A549 (cell line): ENCODE data around the gene PPIAL4G. TPM values are rescaled to one million over a fixed set of nuclear protein-coding genes. Genes with fewer than 3 reads are reported as not detected.
"Not testable (repeated sequence)": the region's sequence is repeated elsewhere in the genome, so short reads cannot be mapped to it uniquely, and the experiment has no call there.

Experiments
- ATAC-seq, 2 experiments: fragments of 200-7000 bp in 1 of 2; fragments of >200 bp in 1 of 2; cut with Nextera tagmentation in 1 of 2; cut with Tn5 transposase in 1 of 2; 3 replicates each; pipeline versions ENCODE4 v1.8.0 to v1.9.1; 2018 to 2020; ENCODE audit warnings: mild to moderate bottlenecking in 1 of 2, moderate library complexity in 1 of 2
- CTCF ChIA-PET: fragments of 300-600 bp; sonication (Branson Sonifier 250); formaldehyde crosslinking; extraction: SDS; loops from one replicate; lab custom pipeline; 2021; ENCODE audit warnings: antibody characterized with exemption, inconsistent platforms; lab: Yijun Ruan, JAX
- POLR2A ChIA-PET: fragments of 350-600 bp; formaldehyde crosslinking; extraction: SDS; loops from one replicate; lab custom pipeline; 2021; ENCODE audit warnings: antibody characterized with exemption, inconsistent platforms; lab: Yijun Ruan, JAX
- DNase-seq, 2 experiments: peaks; one replicate each; pipeline versions ENCODE4 v3.0.0 to v3.0.0-alpha.2; 2011 to 2016; ENCODE audit warnings: low read depth in 1 of 2, low spot score in 1 of 2
- FAIRE-seq: peaks from 2 replicates; lab custom pipeline; 2011; peaks lifted over from hg19 to GRCh38; lab: Jason Lieb, UNC
- H3K27ac ChIP-seq, 2 experiments: fragments of >200 bp; sonication (Bioruptor Twin); formaldehyde crosslinking; 3 replicates each; pipeline ENCODE4 v1.5.1; 2016 to 2017
- H3K4me1 ChIP-seq: fragments of >200 bp; sonication (Bioruptor Twin); formaldehyde crosslinking; 3 replicates; pipeline ENCODE4 v1.6.1; 2016
- H3K4me2 ChIP-seq: fragments of >200 bp; sonication (Bioruptor Twin); formaldehyde crosslinking; 3 replicates; pipeline ENCODE4 v1.6.1; 2016
- H3K4me3 ChIP-seq: fragments of >200 bp; sonication (Bioruptor Twin); formaldehyde crosslinking; 3 replicates; pipeline ENCODE4 v1.5.1; 2016
- H3K9me3 ChIP-seq: fragments of >200 bp; sonication (Bioruptor Twin); formaldehyde crosslinking; 3 replicates; pipeline ENCODE4 v1.6.1; 2016
- BHLHE40 ChIP-seq: IDR thresholded peaks from 2 replicates; pipeline ENCODE4 v1.6.1; 2012; ENCODE audit warnings: low read depth, low read length, inconsistent platforms
- CBX8 ChIP-seq: fragments of 200-600 bp; sonication (generic); IDR thresholded peaks from 2 replicates; pipeline ENCODE4 v1.6.1; 2016
- CEBPB ChIP-seq, 2 experiments: fragments of >200 bp in 1 of 2; sonication (Bioruptor Twin) in 1 of 2; formaldehyde crosslinking in 1 of 2; IDR thresholded peaks; 2 replicates each; pipeline ENCODE4 v1.6.1; 2012 to 2016
- CTCF ChIP-seq: fragments of >200 bp; sonication (Bioruptor Twin); formaldehyde crosslinking; IDR thresholded peaks from 3 replicates; pipeline ENCODE4 v1.5.1; 2016
- EHMT2 ChIP-seq: fragments of 200-600 bp; sonication (generic); IDR thresholded peaks from 2 replicates; pipeline ENCODE4 v1.6.1; 2016; ENCODE audit warnings: antibody characterized with exemption, low read depth, mild to moderate bottlenecking, moderate library complexity
- ELK1 ChIP-seq: fragments of 150-350 bp; IDR thresholded peaks from 2 replicates; pipeline ENCODE4 v1.6.1; 2014; ENCODE audit warnings: low read depth, mild to moderate bottlenecking, low read length
- ESRRA ChIP-seq: fragments of 150-350 bp; IDR thresholded peaks from 2 replicates; pipeline ENCODE4 v1.6.1; 2014; ENCODE audit warnings: mild to moderate bottlenecking, low read length, borderline replicate concordance
- FOSB ChIP-seq: fragments of 250-450 bp; sonication (Bioruptor Pico); IDR thresholded peaks from 2 replicates; pipeline ENCODE4 v1.5.0; 2020; ENCODE audit warnings: mild to moderate bottlenecking, moderate library complexity
- FOSL2 ChIP-seq, 2 experiments: fragments of 450-650 bp in 1 of 2; fragments of >200 bp in 1 of 2; sonication (Bioruptor Twin) in 1 of 2; formaldehyde crosslinking; IDR thresholded peaks; 2 replicates each; pipeline versions ENCODE4 v1.5.0 to v1.6.1; 2016 to 2020; ENCODE audit warnings: mild to moderate bottlenecking in 1 of 2, moderate library complexity in 1 of 2
- FOXS1 ChIP-seq: fragments of 250-450 bp; sonication (Bioruptor Pico); IDR thresholded peaks from 2 replicates; pipeline ENCODE4 v1.5.0; 2020; ENCODE audit warnings: mild to moderate bottlenecking, moderate library complexity
- HOXB13 ChIP-seq: fragments of 250-450 bp; sonication (Bioruptor Pico); IDR thresholded peaks from 2 replicates; pipeline ENCODE4 v1.5.0; 2020; ENCODE audit warnings: low read depth, mild to moderate bottlenecking, moderate library complexity
- HOXB5 ChIP-seq: fragments of 250-450 bp; sonication (Bioruptor Pico); IDR thresholded peaks from 2 replicates; pipeline ENCODE4 v1.5.0; 2020; ENCODE audit warnings: mild to moderate bottlenecking, moderate library complexity
- JUN ChIP-seq, 2 experiments: fragments of >200 bp; sonication (Bioruptor Twin); formaldehyde crosslinking; IDR thresholded peaks; 2 replicates in 1 of 2; 3 replicates in 1 of 2; pipeline ENCODE4 v1.6.1; 2016 to 2017
- KDM1A ChIP-seq: fragments of 200-600 bp; sonication (generic); IDR thresholded peaks from 2 replicates; pipeline ENCODE4 v1.6.1; 2016; ENCODE audit warnings: low read depth, mild to moderate bottlenecking
- MAFK ChIP-seq: fragments of 450-650 bp; IDR thresholded peaks from 2 replicates; pipeline ENCODE4 v1.6.1; 2014; ENCODE audit not compliant: partially characterized antibody
- MAZ ChIP-seq: fragments of 150-350 bp; IDR thresholded peaks from 2 replicates; pipeline ENCODE4 v1.6.1; 2014; ENCODE audit warnings: antibody characterized with exemption, low read depth, low read length, borderline replicate concordance
- POLR2A ChIP-seq: IDR thresholded peaks from 2 replicates; pipeline ENCODE4 v1.6.1; 2012; ENCODE audit warnings: mild to moderate bottlenecking, low read length
- POLR2AphosphoS2 ChIP-seq: conservative IDR thresholded peaks from 2 replicates; pipeline ENCODE4 v1.6.1; 2012; ENCODE audit warnings: low read length, improper control_type of control experiment, inconsistent platforms
- RAD21 ChIP-seq, 2 experiments: fragments of >200 bp in 1 of 2; sonication (Bioruptor Twin) in 1 of 2; formaldehyde crosslinking in 1 of 2; IDR thresholded peaks in 1 of 2; conservative IDR thresholded peaks in 1 of 2; 2 replicates in 1 of 2; 3 replicates in 1 of 2; pipeline ENCODE4 v1.6.1; 2012 to 2018; ENCODE audit warnings: inconsistent platforms in 1 of 2
- RARB ChIP-seq: fragments of 250-450 bp; sonication (Bioruptor Pico); IDR thresholded peaks from 2 replicates; pipeline ENCODE4 v1.8.0; 2021; ENCODE audit warnings: mild to moderate bottlenecking, moderate library complexity
- RNF2 ChIP-seq: fragments of 200-600 bp; sonication (generic); IDR thresholded peaks from 2 replicates; pipeline ENCODE4 v1.6.1; 2016; ENCODE audit warnings: low read depth, mild to moderate bottlenecking, antibody characterized with exemption, moderate library complexity, borderline replicate concordance
- ZNF302 ChIP-seq: fragments of 250-450 bp; sonication (Bioruptor Pico); IDR thresholded peaks from 2 replicates; pipeline ENCODE4 v1.9.0; 2021; ENCODE audit warnings: inconsistent platforms, mild to moderate bottlenecking, moderate library complexity
- ZSCAN20 ChIP-seq: fragments of 250-450 bp; sonication (Bioruptor Pico); IDR thresholded peaks from 2 replicates; pipeline ENCODE4 v1.8.0; 2022; ENCODE audit warnings: mild to moderate bottlenecking, moderate library complexity
- WGBS: methylation state at CpG from one replicate; pipeline ENCODE4 v1.1.6; 2017; ENCODE audit errors: missing lambda C conversion rate; 5-methylcytosine and 5-hydroxymethylcytosine counted together
- polyA plus RNA-seq, 4 experiments: library from polyadenylated mRNA; depleted of rRNA in 3 of 4; stranded (reverse); fragments of >200 nt; fragmentation: RNase III in 1 of 4; extraction: RNeasy Plus Mini Kit Qiagen cat#74134 plus additional on column Dnase treatment in 1 of 4; gene quantifications; 2 replicates in 3 of 4; 3 replicates in 1 of 4; pipeline ENCODE4 v1.2.3, GENCODE V29; 2011 to 2017
- TF ChIP-seq, protein P1 (sequence below): IDR thresholded peaks from 2 replicates; pipeline ENCODE4 v1.6.1; 2012; ENCODE audit warnings: low read depth, borderline replicate concordance

PPIAL4G gene
- polyA plus RNA-seq, 2 of the 4 experiments (the other 2 are of a cell fraction) = not detected

GRCh38 chr1:148439654-148440325, 43.3 kb downstream of the PPIAL4G start:
- CTCF ChIA-PET = interaction anchor here (0.6 kb wide), 1 partner anchor 47 kb away, joined by 3 read pairs; no protein-coding TSS in a partner anchor
- WGBS = 88% methylated on average over 5 of the region's 5 CpGs
- H3K4me3 ChIP-seq, H3K4me2 ChIP-seq, H3K27ac ChIP-seq, FAIRE-seq, POLR2A ChIA-PET, ATAC-seq, DNase-seq, H3K9me3 ChIP-seq, H3K4me1 ChIP-seq: not testable (repeated sequence)

DNA sequence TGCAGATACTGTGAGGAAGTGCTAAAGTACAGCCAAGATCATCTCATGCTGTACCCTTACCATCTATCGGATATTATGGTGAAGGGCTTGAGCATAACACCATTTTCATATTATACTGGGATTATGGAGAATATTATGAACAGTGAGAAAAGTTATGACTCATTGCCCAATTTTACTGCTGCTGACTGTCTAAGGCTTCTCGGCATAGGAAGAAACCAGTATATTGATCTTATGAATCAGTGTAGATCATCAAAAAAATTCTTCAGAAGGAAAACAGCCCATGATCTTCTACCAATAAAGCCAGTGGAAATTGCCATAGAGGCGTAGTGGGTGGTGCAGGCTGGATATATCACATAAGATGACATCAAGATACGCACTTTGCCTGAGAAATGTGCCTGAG, 47.7 kb downstream of the PPIAL4G start:
- Histone ChIP-seq H3K27ac (no peak overlapping the region), H3K9me3 (no peaks in the 10 kb centered on the region), H3K4me3 (no peak overlapping the region), H3K4me1 (no peaks in the 10 kb centered on the region), H3K4me2 (no peak overlapping the region)
- POLR2A ChIA-PET = no interaction called here
- 84% methylated on average over 4 of the region's 4 CpGs for WGBS
- TF ChIP-seq HOXB5 (no peak), HOXB13 (CRISPR knock-in tag) (no peak), RNF2 (no peak), RARB (no peak), ESRRA (no peak), JUN (IDR thresholded peaks at IDR 0.05) (no peak), CBX8 (no peak), ELK1 (no peak), EHMT2 (no peak), CEBPB (IDR thresholded peaks at IDR 0.05) (no peak), POLR2AphosphoS2 (no peak), ZSCAN20 (CRISPR knock-in tag) (no peak), KDM1A (no peak), MAZ (no peak), RAD21 (conservative IDR thresholded peaks at IDR 0.05 in 1 of 2, IDR thresholded peaks at IDR 0.05 in 1 of 2) (no peak), BHLHE40 (no peak), FOSL2 (IDR thresholded peaks at IDR 0.05) (no peak), FOSL2 (CRISPR knock-in tag; IDR thresholded peaks at IDR 0.05) (no peak), ZNF302 (CRISPR knock-in tag) (no peak)
- TF ChIP-seq, protein P1, sequence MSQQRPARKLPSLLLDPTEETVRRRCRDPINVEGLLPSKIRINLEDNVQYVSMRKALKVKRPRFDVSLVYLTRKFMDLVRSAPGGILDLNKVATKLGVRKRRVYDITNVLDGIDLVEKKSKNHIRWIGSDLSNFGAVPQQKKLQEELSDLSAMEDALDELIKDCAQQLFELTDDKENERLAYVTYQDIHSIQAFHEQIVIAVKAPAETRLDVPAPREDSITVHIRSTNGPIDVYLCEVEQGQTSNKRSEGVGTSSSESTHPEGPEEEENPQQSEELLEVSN = no peak
- CTCF ChIA-PET = no interaction called here
- ATAC-seq (no peak), FAIRE-seq (no peak), DNase-seq (no peak)

- Histone ChIP-seq H3K4me1 (no peaks in the 10 kb centered on the region), H3K4me2 (no peak overlapping the region), H3K27ac (no peak overlapping the region), H3K9me3 (no peaks in the 10 kb centered on the region), H3K4me3 (no peak overlapping the region)
- TF ChIP-seq HOXB13 (CRISPR knock-in tag) (no peak), POLR2A (no peak), FOXS1 (CRISPR knock-in tag) (no peak), MAZ (no peak), ZSCAN20 (CRISPR knock-in tag) (no peak), MAFK (no peak), FOSB (CRISPR knock-in tag) (no peak), CTCF (no peak)
- ATAC-seq (no peak), DNase-seq (no peak), FAIRE-seq (no peak)
- CTCF ChIA-PET = no interaction called here
- WGBS = 93% methylated on average over 28 of the region's 28 CpGs
- POLR2A ChIA-PET = no interaction called here
These were observed 48.3 kb downstream of the PPIAL4G start for GRCh38 chr1:148434832-148435231.

GRCh38 chr1:148432916-148433317, 50.2 kb downstream of the PPIAL4G start:
- POLR2A ChIA-PET, H3K4me2 ChIP-seq, DNase-seq, H3K9me3 ChIP-seq, H3K4me3 ChIP-seq, ATAC-seq, CTCF ChIA-PET, H3K27ac ChIP-seq, H3K4me1 ChIP-seq, FAIRE-seq: not testable (repeated sequence)
- 83% methylated on average over 1 of the region's 1 CpG for WGBS
